ENCODE results near the gene TAGAP.

Gene TAGAP

GRCh38 chr6:159045801-159046200 lies 1.0 kb upstream of the TAGAP start:
- no peak overlapping the region for H3K4me3 ChIP-seq (ENCODE audit: low read length)
- TF ChIP-seq, protein P1, sequence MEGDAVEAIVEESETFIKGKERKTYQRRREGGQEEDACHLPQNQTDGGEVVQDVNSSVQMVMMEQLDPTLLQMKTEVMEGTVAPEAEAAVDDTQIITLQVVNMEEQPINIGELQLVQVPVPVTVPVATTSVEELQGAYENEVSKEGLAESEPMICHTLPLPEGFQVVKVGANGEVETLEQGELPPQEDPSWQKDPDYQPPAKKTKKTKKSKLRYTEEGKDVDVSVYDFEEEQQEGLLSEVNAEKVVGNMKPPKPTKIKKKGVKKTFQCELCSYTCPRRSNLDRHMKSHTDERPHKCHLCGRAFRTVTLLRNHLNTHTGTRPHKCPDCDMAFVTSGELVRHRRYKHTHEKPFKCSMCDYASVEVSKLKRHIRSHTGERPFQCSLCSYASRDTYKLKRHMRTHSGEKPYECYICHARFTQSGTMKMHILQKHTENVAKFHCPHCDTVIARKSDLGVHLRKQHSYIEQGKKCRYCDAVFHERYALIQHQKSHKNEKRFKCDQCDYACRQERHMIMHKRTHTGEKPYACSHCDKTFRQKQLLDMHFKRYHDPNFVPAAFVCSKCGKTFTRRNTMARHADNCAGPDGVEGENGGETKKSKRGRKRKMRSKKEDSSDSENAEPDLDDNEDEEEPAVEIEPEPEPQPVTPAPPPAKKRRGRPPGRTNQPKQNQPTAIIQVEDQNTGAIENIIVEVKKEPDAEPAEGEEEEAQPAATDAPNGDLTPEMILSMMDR (conservative IDR thresholded peaks at IDR 0.05; ENCODE audit: low read length) = no peak
- DNase-seq (ENCODE audit: low read depth) = no peak

DNA sequence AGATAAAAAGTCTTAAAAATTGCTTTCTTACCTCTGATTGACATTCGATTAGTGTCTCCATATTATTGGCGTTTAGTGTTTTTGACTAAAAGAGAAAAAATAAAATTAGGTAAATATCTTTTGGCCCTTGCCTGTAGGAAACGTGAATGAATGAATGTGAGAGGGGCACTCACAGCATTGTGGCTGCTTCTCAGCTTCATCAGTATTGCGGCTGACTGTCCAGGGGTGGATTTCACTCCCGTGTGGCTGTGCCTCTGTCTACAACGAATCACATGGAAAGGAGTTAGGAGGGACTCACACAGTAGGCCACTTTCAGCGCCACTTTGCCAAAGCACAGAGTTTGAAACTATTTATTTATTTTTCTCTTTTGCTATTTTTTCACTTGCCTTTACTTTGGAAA lies 844 bp downstream of the TAGAP start:
- H3K4me3 ChIP-seq (ENCODE audit: low read length) = no peak overlapping the region
- no peak for DNase-seq (ENCODE audit: low read depth)

GRCh38 chr6:159043251-159043650 lies 1.5 kb downstream of the TAGAP start:
- TF ChIP-seq, protein P1 (conservative IDR thresholded peaks at IDR 0.05; ENCODE audit: low read length) = no peak; the same call in 1 of the 2 replicates
- DNase-seq (ENCODE audit: low read depth) = no peak
- no peak overlapping the region for H3K4me3 ChIP-seq (ENCODE audit: low read length)

More for the DNA sequence above, 844 bp downstream of the TAGAP start:
- TF ChIP-seq, protein P1 (conservative IDR thresholded peaks at IDR 0.05; ENCODE audit: low read length) = no peak

DNA sequence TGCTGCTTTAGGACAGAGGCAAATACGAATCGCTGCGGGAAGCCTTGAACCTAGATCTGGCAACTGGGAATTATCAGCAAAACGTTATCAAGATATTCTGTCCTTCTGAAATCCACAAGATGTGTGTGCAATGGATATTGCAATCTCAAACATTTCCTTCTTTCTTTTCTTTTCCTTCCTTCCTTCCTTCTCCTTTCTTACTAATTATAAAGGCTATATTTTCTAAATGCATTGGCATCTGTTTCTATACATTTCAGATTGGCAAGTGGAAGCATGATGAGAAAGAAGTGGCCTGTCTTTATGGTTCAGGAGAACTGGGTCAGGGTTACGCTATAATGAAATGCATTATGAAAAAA lies 2.0 kb downstream of the TAGAP start:
- no peak for DNase-seq (ENCODE audit: low read depth)
- TF ChIP-seq, protein P1 (conservative IDR thresholded peaks at IDR 0.05; ENCODE audit: low read length) = no peak
- no peak overlapping the region for H3K4me3 ChIP-seq (ENCODE audit: low read length)

- DNase-seq (ENCODE audit: low read depth) = peak; percentile 33
- H3K4me3 ChIP-seq (ENCODE audit: low read length) = no peak overlapping the region
- TF ChIP-seq, protein P1 (conservative IDR thresholded peaks at IDR 0.05; ENCODE audit: low read length) = peak; percentile 98
Observed at GRCh38 chr6:159042003-159042825, 2.6 kb downstream of the TAGAP start.

DNA sequence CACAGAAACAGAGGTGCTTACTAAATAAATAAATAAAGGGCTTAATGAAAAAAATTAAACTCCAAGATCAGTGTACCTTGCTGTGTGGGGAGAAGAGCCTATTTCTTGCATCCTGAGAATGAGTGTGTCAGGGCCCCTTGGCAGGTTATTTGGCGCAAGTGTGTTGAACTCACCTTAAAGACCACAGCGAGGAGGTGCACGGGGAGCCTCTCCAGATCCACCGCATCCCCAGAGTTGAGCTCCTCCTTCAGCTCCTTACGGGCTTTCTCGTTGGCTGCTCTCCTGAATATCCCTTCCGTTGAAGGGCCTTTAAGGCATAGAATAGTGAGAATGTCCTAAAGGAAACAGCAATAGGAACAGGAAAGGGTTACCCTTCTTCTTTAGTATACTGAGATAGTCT lies 3.6 kb downstream of the TAGAP start:
- TF ChIP-seq, protein P1 (conservative IDR thresholded peaks at IDR 0.05; ENCODE audit: low read length) = no peak

DNA sequence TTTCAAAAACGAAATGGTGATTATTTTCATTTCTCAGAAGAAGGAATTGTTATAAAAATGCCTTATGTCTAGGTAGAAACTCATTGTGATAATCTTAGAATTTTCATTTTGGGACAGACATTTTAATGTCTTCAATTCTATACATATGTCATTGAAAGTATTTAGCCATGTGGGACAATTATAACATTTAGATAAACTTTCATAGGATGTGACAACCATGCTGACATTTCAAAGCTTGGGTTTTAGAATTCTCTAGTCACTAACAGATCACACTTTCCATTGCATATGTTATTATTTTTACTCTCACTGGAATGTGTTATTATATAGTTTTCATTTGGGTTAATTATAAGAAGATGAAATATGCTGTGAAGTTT lies 4.9 kb downstream of the TAGAP start:
- TF ChIP-seq, protein P1 (conservative IDR thresholded peaks at IDR 0.05; ENCODE audit: low read length) = no peak
- DNase-seq (ENCODE audit: low read depth) = no peak
- H3K4me3 ChIP-seq (ENCODE audit: low read length) = no peak overlapping the region

More for the DNA sequence above, 3.6 kb downstream of the TAGAP start:
- H3K4me3 ChIP-seq (ENCODE audit: low read length) = no peak overlapping the region
- DNase-seq (ENCODE audit: low read depth) = no peak
